Stimulated activated CD8-positive, alpha-beta memory T cell treated with anti-CD3 and anti-CD28 coated beads, Interleukin-4, amount 100 ng/mL, for 48 hours (primary cell): ENCODE results near the gene PRKCE.
"Not testable (repeated sequence)": the region's sequence is repeated elsewhere in the genome, so short reads cannot be mapped to it uniquely, and the experiment has no call there.

ENCODE experiments used
- DNase-seq: peaks from one replicate; pipeline ENCODE4 v3.0.0-alpha.2; 2020

Gene PRKCE

DNA sequence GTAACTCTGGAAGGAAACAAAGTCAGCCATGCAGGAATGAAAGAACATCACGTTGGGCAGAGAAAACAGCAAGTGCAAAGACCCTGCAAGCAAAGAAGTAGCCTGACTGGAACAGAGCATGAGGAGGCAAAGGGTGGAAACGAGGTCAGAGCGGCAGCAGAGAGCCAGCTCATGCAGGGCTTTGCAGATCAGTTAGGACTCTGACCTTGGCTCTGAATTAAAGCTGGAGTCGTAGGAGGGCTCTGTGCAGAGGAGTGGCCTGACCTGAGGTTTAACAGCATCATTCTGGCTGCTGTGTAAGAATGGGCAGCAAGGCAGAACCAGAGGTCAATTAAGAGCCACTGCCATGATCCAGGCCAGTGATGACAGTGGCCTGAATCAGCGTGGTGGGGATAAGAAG, 220.7 kb downstream of the PRKCE start:
- DNase-seq, result no peak

DNA sequence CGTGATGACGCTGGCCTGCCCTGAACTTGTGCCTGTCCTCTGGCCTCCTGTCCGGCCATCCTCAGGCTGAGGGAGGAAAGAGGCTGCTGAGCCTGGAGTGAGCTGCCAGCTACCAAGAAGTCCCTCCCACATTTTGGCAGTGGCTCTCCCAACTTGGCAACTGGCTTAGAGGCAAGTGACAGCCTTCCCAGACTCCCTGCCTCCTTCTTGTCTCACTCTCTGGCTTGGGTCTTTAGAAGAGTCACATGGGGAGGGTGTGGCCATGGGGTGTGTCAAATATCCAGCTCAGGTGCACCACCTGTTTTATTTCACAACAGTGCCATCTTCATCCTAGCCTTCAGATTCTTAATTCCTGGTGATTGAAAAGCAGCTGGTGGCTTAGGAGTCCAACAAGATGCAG, 222.9 kb downstream of the PRKCE start:
- no peak for DNase-seq

DNA sequence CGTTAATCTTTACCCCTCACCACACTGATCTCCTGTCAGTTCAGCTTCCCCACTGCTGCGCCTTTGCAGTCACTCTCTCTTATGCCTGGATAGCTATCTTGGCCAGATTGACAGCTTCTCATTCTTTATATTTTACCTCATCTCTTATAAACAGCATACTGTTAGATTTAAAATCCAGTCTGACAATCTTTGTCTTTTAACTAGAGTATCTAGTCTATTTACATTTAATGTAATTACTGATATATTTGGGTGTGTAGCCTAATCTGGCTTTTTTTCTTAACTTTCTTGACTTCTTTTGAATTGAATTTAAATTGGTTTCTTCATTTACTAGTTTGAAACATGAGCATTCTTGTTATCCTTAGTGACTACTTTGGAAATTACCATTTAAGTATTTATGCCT, 225.1 kb downstream of the PRKCE start:
- DNase-seq, result no peak

DNA sequence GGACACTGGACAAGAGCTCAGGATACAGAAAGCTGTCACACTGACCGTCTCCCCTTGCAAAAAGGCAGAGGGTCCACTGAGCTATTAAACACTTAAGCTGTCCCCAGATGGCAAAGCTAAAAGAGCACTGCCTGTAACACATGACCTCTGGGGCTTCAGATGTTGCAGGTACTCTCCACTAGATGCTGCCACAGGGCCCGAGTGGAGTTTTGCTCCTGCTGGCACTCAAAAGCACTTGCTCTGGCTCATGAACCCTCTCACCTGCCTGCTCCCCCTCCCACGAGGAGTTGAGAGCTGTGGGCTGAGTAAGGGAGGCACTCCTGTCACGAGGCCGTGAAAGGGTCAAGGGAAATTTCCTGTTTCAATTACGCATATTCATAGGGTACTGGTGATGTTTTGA, 227.9 kb downstream of the PRKCE start:
- no peak for DNase-seq

DNA sequence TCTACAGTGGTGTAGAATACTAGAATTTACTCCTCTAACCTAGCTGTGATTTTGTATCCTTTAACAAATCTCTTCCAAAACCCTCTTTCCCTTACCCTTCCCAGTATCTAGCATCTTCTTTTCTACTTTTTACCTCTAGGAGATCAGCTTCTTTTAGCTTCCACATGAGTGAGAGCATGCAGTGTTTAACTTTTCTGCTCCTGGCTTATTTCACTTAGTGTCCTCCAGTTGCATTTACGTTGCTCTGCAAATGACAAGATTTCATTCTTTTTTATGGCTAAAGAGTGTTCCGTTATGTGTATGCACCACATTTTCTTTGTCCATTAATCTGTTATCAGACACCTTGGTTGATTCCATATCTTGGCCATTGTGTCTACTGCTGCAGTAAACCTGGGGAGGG, 228.5 kb downstream of the PRKCE start:
- no peak for DNase-seq

DNA sequence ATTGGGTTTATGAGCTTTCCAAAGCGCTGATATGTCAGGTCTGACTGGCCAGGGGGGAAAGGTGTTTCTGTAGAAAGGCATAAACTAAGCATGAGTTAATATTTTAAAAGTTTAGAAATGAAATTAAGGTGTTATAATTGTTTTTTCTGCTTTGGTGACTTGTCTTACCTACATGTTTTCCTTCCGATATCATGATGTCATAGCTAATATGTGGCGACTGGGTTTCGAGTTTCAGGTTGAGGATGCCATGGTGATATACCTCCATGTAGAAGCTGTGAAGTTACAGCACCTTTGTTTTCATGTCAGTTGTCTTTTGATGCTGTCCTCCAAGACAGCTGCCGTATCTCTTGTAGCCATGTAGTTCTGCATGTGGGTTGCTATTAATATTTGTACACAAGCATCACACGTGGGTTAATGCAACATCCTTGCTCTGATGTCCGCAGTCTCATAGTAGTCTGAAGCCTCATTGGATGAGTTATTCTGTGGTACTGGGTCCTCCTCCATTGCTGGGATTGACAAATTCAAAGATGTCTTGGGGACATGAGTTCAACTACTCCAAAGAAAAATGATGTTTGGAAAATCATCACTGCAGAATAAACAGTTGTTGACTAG, 230.6 kb downstream of the PRKCE start:
- DNase-seq, result no peak

DNA sequence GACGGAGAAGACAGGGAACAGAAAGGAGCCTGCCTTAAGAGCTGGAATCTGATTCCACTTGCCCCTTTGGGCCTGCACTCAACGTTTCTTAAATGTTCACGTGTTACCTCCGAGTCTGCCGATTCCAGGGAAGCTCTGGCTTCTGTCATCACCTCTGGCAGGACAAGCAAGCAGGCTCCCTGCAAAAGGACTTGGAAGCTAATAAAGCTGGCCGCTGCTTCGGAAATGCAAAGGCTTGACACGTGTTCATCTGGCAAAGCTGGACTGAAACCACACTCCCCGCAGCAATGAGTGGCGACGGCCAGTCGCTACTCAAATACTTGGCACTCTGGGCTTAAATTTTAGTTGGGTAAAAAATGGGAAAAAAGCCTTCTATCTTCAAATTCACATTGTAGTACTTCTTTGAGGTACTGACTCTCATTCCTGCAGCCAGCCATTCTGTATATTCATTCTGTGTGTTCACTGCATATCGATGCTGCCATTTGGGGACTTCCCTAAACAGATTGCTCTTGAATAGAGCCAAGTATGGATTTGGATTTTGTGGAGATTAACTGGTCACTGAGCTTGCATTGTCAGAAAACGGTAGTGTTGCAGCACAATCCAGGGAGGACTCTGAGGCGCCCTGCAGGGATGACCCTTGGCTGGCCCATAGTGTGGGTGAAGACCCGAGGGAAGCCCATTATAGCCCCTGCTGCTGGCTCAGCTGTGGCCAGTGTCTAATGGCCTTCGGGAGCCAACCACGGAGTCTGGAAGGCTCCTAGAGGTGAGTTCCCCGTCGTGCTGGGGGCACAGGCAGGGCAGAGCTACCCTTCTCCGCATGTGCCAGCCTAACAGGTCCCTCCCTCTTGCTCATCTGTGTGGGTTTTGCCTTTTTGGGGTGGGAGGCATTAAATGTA, 231.5 kb downstream of the PRKCE start:
- DNase-seq, result no peak

DNA sequence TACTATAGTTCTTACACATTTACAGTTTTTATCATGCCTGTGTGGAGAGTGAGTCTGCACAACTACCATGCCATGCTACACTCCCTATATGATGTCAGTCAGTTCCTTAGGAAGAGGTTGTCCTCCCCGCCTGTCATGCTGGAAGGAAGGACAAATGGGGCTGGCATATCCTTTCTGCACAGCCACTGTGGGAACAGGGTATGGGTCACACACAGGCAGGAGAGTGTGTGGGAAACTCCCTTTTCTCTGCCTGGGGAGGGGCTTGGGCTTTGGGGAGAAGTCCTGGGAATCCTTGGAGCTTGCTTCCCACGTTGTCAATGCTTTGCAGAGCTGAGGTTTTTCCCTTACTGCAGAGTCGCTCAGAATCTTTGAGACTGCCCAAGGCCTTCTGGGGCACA, 232.1 kb downstream of the PRKCE start:
- no peak for DNase-seq

DNA sequence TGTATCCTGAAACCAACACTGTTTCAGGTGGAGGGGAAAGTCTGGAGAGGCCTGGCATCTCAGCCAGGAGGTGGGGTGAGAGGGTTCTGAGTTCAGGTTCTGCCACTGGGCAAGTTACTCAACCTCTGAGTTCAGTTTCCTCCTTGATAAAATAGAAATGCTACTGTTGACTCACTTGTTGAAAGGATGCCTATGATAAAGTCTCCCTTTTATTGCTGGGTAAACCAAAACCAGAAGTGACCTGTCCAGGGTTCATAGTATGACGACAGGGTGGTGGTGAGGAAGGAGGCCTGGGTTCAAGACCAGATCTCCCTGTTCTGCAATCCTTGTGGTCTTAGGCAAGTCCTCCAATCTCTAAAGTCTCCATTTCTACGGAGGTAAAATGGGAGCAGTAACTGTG, 232.7 kb downstream of the PRKCE start:
- DNase-seq, result no peak

DNA sequence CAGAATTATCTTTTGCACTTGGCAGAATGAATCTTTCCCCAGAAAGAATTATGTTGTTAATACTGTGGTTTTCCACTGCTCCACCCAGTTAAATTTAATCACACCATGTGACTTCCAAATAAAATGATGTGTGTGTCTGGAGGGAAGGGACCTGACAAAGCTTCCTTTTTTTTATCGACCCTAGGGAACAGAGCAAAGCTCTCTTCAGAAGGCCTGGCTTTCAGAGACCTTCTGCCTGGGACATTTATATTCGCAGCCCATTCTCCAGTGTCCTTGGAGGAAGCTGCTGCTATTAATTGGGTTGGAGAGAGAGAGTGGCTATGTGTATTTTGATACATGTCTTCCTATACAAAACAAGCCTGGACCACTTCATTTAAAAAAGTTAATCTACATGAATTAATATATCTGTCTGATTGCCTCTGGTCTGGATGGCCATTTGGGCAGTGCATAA, 233.7 kb downstream of the PRKCE start:
- no peak for DNase-seq

DNA sequence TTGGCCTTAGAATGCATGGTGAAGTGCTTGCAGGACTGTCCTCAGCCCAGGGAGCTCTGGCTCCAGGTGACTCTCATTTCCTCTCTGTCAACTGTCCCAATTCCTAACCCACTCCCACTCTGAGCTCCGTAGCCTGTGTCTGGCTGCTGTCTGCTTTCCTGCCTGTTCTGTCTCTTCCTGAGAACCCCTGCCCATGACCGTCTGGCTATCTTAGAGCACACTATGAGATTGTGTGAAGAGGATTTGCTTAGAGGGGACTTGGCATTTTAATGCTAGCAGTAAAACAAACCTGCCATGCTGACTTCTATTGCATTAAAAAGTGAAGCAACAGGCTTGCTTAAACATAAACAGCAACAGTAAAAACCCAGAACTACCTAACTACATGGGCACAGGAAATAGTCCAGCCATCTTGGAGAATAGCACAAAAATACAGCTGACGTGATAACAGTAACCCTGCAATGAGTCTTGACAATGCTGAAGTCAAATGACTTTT, 234.7 kb downstream of the PRKCE start:
- DNase-seq, result no peak

DNA sequence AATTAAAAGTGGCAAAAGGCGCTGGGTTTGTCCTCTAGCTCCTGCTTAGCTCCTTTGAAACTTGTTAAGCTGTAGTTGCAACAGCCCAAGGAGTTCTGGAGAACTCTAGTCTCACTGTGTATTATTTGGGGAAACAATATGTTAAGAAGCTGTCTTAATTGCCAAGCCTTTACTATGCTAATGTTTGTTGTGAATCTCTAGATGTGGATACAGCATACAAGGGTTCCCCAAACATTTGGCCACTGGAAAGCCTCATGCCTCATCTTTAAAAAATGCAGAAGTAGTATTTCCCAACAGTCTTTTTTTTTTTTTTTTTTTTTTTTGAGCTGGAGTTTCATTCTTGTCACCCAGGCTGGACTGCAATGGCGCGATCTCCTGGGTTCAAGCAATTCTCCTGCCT, 236.7 kb downstream of the PRKCE start:
- no peak for DNase-seq

DNA sequence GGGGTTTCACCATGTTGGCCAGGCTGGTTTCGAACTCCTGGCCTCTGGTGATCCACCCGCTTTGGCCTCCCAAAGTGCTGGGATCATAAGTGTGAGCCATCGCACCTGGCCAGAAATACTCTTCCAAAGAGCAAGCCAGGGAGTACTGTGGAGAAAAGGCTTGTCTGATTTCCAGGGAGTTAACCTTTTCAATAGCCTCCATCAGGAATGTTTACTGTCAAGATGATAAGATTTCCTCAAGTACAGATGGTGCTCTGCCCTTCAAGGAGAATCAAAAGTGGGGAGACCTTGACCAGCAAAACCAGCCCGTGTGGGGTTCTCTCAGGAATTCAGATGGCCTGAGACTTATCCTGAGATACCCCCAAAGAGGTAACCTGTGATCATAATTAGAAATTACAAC, 237.2 kb downstream of the PRKCE start:
- DNase-seq, result no peak

DNA sequence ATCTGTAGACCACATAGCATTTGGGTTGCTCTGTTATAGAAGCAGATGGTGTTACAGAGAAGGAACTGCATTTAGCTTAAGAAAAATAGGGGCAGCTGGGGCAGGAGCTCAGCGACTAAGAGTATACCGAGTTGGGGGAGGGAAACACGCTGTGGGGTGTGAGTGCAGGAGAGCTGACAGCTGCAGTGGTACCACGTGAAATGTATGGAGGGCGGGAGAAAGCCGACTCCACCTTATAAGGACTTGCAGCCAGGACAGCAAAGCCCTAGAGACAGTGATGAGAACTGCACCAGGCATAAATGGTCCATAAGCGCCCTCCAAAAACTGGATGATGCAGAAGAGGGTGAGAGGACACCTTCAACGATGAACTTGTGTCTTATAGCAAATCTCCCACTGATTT, 237.6 kb downstream of the PRKCE start:
- DNase-seq, result peak; percentile 35

DNA sequence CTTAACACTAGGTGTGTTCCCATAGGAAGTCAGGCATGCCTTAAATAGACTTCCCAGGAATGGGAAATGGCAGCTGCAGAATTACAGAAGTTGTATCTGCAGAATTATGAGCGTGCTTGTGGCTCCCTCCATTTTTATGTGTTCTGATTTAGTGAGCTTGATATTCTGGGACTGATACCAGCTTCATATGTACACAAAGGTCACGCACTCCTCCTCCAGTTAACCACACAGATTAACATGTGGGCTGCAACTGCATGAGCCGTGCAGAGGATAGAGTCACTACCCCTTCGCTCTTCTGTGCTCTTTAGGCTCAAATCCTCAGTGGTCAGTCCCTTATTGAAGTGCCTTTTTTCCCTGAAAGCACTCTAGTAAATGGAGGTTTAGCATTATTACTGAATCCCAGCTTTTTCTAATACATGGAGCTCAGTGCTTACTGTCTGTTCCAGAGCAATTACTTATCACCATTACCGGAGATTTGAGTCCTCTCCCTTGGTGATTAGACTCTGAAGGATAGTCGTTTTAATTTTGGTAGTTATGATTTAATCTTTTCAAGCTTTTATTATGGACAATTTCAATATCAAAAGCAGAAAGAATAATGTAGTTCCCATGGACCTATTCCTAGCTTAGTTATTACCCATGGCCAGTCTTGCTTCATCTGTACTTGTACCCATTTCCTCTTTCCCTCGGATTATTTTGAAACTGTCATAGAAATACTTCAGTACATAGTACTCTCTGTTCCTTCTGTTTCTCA, 238.3 kb downstream of the PRKCE start:
- DNase-seq, result no peak

DNA sequence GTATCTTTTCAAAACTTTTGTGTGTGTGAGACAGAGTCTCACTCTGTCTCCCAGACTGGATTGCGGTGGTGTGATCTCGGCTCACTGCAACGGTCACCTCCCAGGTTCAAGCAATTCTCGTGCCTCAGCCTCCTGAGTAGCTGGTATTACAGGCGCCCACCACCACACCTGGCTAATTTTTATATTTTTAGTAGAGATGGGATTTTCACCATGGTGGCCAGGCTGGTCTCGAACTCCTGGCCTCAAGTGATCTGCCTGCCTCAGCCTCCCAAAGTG, 238.8 kb downstream of the PRKCE start:
- DNase-seq, result not testable (repeated sequence)

DNA sequence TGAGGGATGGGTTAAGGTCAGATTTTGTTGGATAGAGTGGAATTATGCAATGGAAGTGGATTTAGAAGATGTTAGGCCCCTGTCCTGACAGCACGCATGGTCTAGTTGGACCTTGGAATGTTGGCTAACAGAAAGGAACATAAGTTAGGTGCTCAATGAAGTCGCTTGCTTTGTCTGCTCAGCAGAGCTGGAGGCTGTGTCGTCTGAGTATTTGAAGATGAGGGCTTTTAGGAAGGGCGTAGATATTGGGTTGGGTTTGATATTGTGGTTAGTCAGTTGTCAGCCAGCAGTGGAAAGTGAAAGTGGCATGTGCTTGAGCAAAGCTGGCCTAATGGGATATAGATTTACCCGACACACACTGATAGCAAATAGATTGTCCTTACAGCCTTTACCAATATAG, 239.3 kb downstream of the PRKCE start:
- DNase-seq, result no peak

DNA sequence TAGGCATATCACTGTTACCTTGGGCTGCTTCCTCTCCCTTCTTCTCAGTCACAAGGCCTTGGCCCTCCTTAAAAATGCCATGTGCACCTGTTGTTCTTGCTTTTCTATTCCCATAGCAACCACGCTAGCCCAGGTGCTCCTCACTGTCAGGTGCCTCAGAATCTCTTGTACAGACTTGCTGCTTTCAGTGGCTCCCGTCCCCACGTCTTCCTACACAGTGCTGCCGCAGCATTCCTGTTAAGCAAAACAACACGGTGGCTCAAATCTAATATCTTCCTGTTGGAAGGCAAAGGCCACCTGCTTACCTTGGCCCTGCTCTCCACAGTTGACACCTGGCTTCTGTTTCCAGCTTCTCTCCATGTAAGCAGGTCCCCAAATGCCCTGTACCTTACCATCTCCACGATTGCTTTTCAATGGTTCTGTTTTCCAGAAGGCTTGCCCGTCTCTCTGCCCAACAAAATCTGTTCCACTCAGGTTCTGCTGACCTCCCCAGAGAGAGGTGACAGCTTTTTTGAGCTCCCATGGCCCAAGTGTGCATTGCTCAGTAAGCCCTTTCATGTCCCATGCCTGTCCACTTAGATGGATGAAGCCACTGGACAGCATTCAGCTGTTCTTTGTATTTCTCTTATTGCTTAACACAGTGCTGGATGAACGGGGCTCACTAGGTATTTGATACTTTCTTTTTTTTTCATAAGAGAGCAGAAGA, 240.4 kb downstream of the PRKCE start:
- DNase-seq, result no peak

DNA sequence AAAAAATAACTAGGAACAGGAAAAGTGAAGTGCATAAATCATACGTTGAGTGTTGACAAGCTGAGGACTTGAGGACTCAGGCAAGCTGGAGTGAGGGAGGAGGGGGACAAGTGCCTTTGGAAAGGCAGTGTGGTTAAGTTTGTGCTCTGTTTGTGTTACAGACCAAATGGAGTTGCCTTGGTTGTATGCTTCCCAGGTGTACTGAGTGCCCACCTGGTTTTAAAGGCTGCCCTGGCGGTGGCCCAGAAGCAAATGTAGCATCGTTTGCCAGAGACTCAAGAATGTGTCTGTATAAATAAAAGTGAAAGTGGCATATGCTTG, 240.9 kb downstream of the PRKCE start:
- no peak for DNase-seq

DNA sequence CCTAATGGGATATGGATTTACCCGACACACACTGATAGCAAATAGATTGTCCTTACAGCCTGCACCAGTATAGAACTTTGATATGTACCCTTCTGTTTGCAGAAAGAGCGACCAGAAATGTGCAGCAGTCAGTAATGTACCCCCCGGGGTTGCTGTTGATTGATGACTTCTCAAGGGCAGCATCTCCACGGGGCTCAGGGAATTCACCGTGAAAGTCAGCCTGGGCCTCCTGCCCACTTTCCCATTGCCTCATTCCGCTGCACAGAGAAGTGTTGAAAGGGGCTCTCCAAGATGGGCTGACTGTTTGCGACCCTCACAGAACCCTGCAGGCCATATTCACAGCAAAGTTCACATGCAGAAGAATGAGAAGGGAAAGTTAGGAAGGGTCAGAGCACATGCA, 241.3 kb downstream of the PRKCE start:
- DNase-seq, result no peak

DNA sequence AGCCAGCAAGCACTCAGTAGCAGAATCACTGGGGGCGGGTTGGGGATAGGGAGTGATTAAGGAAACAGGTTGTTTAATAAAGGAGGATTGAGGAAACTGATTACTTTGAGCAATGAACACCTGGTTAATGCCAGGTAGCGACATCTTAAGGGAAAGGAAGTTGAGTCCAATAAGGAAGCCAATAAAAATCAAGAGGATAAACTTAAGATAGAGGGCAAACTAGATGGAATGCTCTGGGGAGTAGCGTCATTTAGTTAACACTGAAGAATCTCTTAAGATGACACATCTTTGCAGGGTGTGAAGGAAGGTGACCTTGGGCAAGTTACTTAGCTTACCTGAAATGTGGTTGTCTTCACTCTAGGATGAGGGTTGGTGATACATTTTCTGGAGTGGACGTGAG, 242.7 kb downstream of the PRKCE start:
- DNase-seq, result no peak

DNA sequence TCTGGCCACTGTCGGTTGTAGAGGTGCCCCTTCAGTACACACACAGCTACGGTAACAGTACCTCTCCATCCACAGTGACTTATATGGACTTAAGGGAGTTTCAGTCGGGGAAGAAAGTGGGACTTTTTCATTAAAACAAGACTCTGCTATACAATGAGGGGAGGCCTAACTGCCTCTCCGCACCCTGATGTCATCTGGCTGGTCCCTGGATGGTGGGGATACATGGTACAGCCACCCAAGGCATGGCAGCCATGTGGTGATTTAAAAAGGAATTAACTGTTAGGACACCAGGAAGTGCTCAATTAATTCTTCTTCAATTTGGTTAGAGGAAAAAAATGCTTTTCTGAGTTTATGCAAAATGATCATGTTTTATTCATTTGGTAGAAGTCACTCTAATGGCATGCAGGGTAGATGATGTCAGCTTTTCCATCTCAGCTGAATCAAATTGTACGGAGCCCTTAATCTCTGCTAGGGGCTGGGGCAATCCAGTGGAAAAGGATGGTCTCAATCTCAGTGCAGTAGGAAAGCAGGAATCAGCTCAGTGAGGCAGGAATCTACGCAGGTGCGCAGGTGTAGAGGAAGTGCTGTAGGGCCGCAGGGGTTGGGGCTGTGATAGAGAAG, 243.9 kb downstream of the PRKCE start:
- no peak for DNase-seq

DNA sequence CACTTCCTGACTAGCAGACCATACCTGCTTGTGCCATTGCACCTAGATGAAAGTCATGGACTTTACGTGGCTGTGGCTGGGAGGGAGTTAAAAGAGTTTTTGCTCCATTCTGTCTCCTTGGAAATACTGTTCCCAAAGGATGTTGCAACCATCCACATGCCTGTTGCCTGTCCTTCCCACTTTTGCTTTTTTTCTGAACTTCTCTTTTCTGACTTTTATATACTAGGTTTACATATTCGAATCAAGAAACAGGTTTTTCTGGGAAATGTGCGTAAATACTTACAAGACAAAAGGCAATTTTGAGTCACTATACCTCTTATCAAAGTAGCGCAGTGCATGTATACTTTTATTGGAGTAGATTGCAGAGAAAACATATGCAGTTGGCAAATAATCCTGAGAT, 244.8 kb downstream of the PRKCE start:
- no peak for DNase-seq
